SK-N-SH treated with all-trans-retinoic acid at 6 μM for 48 hours (cell line): ENCODE results near the gene ELOVL7.

Experiments used
- ATAC-seq: fragments of 200-7000 bp; cut with Tn5 transposase; 3 replicates; pipeline ENCODE4 v1.9.1; 2020; ENCODE audit warnings: mild to moderate bottlenecking, moderate library complexity
- ARNTL ChIP-seq: fragments of 450-650 bp; formaldehyde crosslinking; IDR thresholded peaks from 2 replicates; pipeline ENCODE4 v1.5.0; 2020; ENCODE audit warnings: low read depth, mild to moderate bottlenecking, moderate library complexity, borderline replicate concordance
- BACH2 ChIP-seq: fragments of 250-450 bp; sonication (Bioruptor Pico); IDR thresholded peaks from 2 replicates; pipeline ENCODE4 v1.9.0; 2021; ENCODE audit warnings: mild to moderate bottlenecking, borderline replicate concordance
- CSDC2 ChIP-seq: fragments of 250-450 bp; sonication (Bioruptor Pico); IDR thresholded peaks from 2 replicates; pipeline ENCODE4 v1.5.0; 2020; ENCODE audit warnings: mild to moderate bottlenecking, moderate library complexity
- ESRRG ChIP-seq: fragments of 250-450 bp; sonication (Bioruptor Pico); IDR thresholded peaks from 2 replicates; pipeline ENCODE4 v1.6.1; 2021; ENCODE audit warnings: mild to moderate bottlenecking
- GLIS3 ChIP-seq: fragments of 250-450 bp; sonication (Bioruptor Pico); IDR thresholded peaks from 2 replicates; pipeline ENCODE4 v1.5.0; 2020; ENCODE audit warnings: mild to moderate bottlenecking, moderate library complexity
- ISL1 ChIP-seq: fragments of 250-450 bp; sonication (Bioruptor Pico); IDR thresholded peaks from 2 replicates; pipeline ENCODE4 v2.1.2; 2022; ENCODE audit warnings: mild to moderate bottlenecking, moderate library complexity
- PPARA ChIP-seq: fragments of 250-450 bp; sonication (Bioruptor Pico); IDR thresholded peaks from 2 replicates; pipeline ENCODE4 v1.5.0; 2020; ENCODE audit warnings: mild to moderate bottlenecking, borderline replicate concordance
- RARB ChIP-seq: fragments of 250-450 bp; sonication (Bioruptor Pico); IDR thresholded peaks from 2 replicates; pipeline ENCODE4 v1.8.0; 2021; ENCODE audit warnings: mild to moderate bottlenecking, moderate library complexity
- TCF4 ChIP-seq: fragments of 250-450 bp; sonication (Bioruptor Pico); IDR thresholded peaks from 2 replicates; pipeline ENCODE4 v1.8.0; 2021; ENCODE audit warnings: mild to moderate bottlenecking, moderate library complexity, borderline replicate concordance
- TOX ChIP-seq: fragments of 250-450 bp; sonication (Bioruptor Pico); IDR thresholded peaks from 2 replicates; pipeline ENCODE4 v1.8.0; 2021; ENCODE audit warnings: mild to moderate bottlenecking, moderate library complexity, borderline replicate concordance
- ZC3H10 ChIP-seq: fragments of 250-450 bp; sonication (Bioruptor Pico); IDR thresholded peaks from 2 replicates; pipeline ENCODE4 v1.5.1; 2021; ENCODE audit warnings: mild to moderate bottlenecking, moderate library complexity
- ZFP3 ChIP-seq: fragments of 250-450 bp; sonication (Bioruptor Pico); IDR thresholded peaks from 2 replicates; pipeline ENCODE4 v1.5.0; 2020; ENCODE audit warnings: mild to moderate bottlenecking, moderate library complexity
- ZFP30 ChIP-seq: fragments of 450-650 bp; formaldehyde crosslinking; IDR thresholded peaks from 2 replicates; pipeline ENCODE4 v1.5.0; 2022; ENCODE audit warnings: mild to moderate bottlenecking, moderate library complexity
- ZNF565 ChIP-seq: fragments of 450-650 bp; formaldehyde crosslinking; conservative IDR thresholded peaks from 2 replicates; pipeline ENCODE4 v1.5.0; 2020; ENCODE audit warnings: low read depth, mild to moderate bottlenecking, moderate library complexity
- ZNF70 ChIP-seq: fragments of 450-650 bp; formaldehyde crosslinking; IDR thresholded peaks from 2 replicates; pipeline ENCODE4 v1.5.0; 2020; ENCODE audit warnings: mild to moderate bottlenecking, moderate library complexity
- ZNF8 ChIP-seq: fragments of 450-650 bp; formaldehyde crosslinking; IDR thresholded peaks from 2 replicates; pipeline ENCODE4 v1.5.0; 2020; ENCODE audit warnings: mild to moderate bottlenecking, moderate library complexity
- TF ChIP-seq, protein P1 (sequence below): fragments of 250-450 bp; sonication (Bioruptor Pico); IDR thresholded peaks from 2 replicates; pipeline ENCODE4 v1.8.0; 2020; ENCODE audit warnings: mild to moderate bottlenecking, moderate library complexity, borderline replicate concordance
- TF ChIP-seq, protein P2 (sequence below): fragments of 250-450 bp; sonication (Bioruptor Pico); IDR thresholded peaks from 2 replicates; pipeline ENCODE4 v1.5.1; 2020; ENCODE audit warnings: low read depth, mild to moderate bottlenecking, moderate library complexity
- TF ChIP-seq, protein P3 (sequence below): fragments of 250-450 bp; sonication (Bioruptor Pico); IDR thresholded peaks from 2 replicates; pipeline ENCODE4 v1.5.1; 2021; ENCODE audit warnings: mild to moderate bottlenecking, moderate library complexity

The ELOVL7 gene

DNA sequence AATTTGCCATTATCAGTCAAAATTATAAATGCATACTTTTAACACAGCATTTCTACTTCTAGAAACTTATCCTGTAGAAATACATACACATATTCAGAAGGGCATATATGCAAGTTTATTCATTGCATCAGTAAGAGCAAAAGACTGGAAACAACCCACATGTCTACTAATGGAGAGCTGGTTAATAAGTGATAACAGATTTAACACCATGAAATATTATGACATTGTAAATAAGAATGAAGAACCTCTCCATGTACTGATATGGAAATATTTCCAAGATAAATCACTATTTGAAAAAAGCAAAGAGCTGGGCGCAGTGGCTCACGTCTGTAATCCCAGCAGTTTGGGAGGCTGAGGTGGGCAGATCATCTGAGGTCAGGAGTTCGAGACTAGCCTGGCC is 54.5 kb downstream of the ELOVL7 start (continued):
- TF ChIP-seq, protein P1, sequence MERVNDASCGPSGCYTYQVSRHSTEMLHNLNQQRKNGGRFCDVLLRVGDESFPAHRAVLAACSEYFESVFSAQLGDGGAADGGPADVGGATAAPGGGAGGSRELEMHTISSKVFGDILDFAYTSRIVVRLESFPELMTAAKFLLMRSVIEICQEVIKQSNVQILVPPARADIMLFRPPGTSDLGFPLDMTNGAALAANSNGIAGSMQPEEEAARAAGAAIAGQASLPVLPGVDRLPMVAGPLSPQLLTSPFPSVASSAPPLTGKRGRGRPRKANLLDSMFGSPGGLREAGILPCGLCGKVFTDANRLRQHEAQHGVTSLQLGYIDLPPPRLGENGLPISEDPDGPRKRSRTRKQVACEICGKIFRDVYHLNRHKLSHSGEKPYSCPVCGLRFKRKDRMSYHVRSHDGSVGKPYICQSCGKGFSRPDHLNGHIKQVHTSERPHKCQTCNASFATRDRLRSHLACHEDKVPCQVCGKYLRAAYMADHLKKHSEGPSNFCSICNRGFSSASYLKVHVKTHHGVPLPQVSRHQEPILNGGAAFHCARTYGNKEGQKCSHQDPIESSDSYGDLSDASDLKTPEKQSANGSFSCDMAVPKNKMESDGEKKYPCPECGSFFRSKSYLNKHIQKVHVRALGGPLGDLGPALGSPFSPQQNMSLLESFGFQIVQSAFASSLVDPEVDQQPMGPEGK (CRISPR knock-in tag): no peak
- no peak for TF ChIP-seq CSDC2
- TF ChIP-seq ARNTL: no peak
- no peak for TF ChIP-seq TOX (CRISPR knock-in tag)
- no peak for TF ChIP-seq RARB (CRISPR knock-in tag)
- no peak for TF ChIP-seq ZC3H10 (CRISPR knock-in tag)
- no peak for TF ChIP-seq ESRRG
- no peak for TF ChIP-seq BACH2 (CRISPR knock-in tag)

DNA sequence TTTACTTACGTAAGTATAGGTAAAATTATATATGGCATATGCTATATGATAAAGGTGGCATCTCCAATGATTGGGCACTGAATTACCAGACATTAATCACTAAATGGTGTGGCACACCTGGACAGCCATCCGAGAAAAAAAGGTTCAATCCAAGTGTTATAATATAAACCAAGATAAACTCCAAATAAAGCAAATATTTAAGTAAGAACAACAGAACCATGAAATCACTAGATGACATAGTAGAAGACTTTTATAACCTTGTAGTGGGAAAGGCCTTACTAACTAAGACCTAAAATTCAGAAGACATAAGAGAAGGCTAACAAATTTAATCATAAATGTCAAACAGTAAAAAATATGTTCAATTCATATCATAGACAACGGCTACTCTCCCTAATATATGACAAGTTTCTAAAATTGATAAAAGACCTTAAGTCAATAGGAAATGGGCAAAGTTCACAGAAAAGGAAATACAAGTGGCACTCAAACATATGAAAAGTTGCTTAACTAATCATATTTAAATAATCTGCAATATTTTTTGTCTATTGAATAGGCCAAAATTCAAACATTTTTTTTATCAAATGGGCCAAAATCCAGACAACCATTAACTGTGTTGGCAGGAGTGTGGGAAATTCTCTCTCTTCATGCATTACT is 55.1 kb downstream of the ELOVL7 start:
- TF ChIP-seq BACH2 (CRISPR knock-in tag): no peak
- TF ChIP-seq ZNF8 (CRISPR knock-in tag): no peak
- TF ChIP-seq, protein P1 (CRISPR knock-in tag): no peak
- TF ChIP-seq, protein P2, sequence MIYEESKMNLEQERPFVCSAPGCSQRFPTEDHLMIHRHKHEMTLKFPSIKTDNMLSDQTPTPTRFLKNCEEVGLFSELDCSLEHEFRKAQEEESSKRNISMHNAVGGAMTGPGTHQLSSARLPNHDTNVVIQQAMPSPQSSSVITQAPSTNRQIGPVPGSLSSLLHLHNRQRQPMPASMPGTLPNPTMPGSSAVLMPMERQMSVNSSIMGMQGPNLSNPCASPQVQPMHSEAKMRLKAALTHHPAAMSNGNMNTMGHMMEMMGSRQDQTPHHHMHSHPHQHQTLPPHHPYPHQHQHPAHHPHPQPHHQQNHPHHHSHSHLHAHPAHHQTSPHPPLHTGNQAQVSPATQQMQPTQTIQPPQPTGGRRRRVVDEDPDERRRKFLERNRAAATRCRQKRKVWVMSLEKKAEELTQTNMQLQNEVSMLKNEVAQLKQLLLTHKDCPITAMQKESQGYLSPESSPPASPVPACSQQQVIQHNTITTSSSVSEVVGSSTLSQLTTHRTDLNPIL (CRISPR knock-in tag): no peak
- TF ChIP-seq ZNF565: no peak
- no peak for TF ChIP-seq GLIS3 (CRISPR knock-in tag)
- no peak for TF ChIP-seq RARB (CRISPR knock-in tag)
- no peak for TF ChIP-seq ZFP30 (CRISPR knock-in tag)

DNA sequence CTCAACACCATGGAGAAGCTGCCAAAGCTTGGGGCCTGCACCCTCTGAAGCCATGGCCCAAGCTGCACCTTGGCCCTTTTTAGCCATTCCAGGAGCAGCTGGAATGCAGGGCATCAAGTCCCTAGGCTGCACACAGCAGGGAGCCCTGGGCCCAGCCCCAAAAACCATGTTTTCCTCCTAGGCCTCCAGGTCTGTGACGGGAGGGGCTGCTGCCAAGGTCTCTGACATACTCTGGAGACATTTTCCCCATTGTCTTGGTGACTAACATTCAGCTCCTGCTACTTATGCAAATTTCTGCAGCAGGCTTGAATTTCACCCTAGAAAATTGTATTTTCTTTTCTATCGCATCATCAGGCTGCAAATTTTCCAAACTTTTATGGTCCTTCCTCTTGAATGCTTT is 64.6 kb downstream of the ELOVL7 start:
- ATAC-seq: no peak
- TF ChIP-seq ZFP3 (CRISPR knock-in tag): no peak
- TF ChIP-seq, protein P3, sequence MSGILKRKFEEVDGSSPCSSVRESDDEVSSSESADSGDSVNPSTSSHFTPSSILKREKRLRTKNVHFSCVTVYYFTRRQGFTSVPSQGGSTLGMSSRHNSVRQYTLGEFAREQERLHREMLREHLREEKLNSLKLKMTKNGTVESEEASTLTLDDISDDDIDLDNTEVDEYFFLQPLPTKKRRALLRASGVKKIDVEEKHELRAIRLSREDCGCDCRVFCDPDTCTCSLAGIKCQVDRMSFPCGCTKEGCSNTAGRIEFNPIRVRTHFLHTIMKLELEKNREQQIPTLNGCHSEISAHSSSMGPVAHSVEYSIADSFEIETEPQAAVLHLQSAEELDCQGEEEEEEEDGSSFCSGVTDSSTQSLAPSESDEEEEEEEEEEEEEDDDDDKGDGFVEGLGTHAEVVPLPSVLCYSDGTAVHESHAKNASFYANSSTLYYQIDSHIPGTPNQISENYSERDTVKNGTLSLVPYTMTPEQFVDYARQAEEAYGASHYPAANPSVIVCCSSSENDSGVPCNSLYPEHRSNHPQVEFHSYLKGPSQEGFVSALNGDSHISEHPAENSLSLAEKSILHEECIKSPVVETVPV (CRISPR knock-in tag): no peak
- TF ChIP-seq PPARA (CRISPR knock-in tag): no peak
- no peak for TF ChIP-seq ZNF70 (CRISPR knock-in tag)
- TF ChIP-seq CSDC2: no peak
- no peak for TF ChIP-seq ESRRG
- TF ChIP-seq ZNF8 (CRISPR knock-in tag): no peak
- TF ChIP-seq, protein P1 (CRISPR knock-in tag): no peak
- no peak for TF ChIP-seq ARNTL
- no peak for TF ChIP-seq BACH2 (CRISPR knock-in tag)
- TF ChIP-seq, protein P2 (CRISPR knock-in tag): no peak
- TF ChIP-seq ZC3H10 (CRISPR knock-in tag): no peak
- no peak for TF ChIP-seq TOX (CRISPR knock-in tag)
- TF ChIP-seq, all 23 proteins: peak for 0

More for the DNA sequence above, 55.1 kb downstream of the ELOVL7 start:
- no peak for ATAC-seq

DNA sequence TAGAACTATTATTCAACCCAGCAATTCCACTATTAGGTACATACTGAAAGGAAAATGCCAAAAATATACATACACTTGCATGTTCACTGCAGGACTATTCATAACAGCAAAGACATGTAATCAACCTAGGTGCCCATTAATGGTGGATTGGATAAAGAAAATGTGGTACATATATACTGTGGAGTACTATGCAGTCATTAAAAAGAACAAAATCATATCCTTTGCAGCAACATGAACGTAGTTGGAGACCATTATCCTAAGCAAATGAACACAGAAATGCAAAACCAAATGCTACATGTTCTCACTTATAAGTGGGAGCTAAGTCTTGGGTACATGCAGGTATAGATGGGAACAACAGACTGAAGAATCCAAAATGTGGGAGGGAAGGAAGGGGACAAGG is 67.7 kb downstream of the ELOVL7 start:
- TF ChIP-seq TOX (CRISPR knock-in tag) (no peak), TCF4 (CRISPR knock-in tag) (no peak), ISL1 (CRISPR knock-in tag) (no peak), PPARA (CRISPR knock-in tag) (no peak)
- TF ChIP-seq, all 23 proteins: peak for 0
- no peak for ATAC-seq
